ENCODE data around the gene AGMAT. TPM values are rescaled to one million over a fixed set of nuclear protein-coding genes. Genes with fewer than 3 reads are reported as not detected.
A peak's percentile ranks its signal among the peaks of the same experiment; 100 is the strongest.

The AGMAT gene
- total RNA-seq, 1 donor from 2014 or later = 0.31 TPM

DNA sequence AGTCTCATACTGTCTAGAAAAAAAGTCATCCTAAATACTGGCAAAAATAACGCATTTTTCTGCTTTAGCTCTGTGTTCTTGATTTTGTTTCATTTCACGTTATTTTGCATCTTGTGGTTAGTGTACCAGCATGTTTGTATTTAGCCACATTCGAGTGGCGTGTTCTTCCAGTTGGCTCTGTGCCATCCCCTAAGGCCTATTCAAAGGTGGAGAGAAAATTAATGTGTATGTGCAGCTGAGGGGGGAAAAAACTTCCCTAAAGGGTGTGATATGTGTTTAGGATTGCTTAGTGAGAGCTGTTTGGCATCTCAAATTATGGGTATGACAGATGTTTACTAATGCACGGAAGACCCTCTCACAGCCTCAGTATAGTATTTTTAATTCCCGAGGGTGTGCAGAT is 46.1 kb downstream of the AGMAT start:
- H3K4me3 Mint-ChIP-seq = no peak overlapping the region
- no peak for DNase-seq (ENCODE audit: low spot score in 2 of 2, unreplicated experiment in 2 of 2)
- H3K9me3 Mint-ChIP-seq = no peaks in the 10 kb centered on the region
- H3K36me3 Mint-ChIP-seq = peaks cover 27% of the 10 kb centered on the region
- TF ChIP-seq, protein P1, sequence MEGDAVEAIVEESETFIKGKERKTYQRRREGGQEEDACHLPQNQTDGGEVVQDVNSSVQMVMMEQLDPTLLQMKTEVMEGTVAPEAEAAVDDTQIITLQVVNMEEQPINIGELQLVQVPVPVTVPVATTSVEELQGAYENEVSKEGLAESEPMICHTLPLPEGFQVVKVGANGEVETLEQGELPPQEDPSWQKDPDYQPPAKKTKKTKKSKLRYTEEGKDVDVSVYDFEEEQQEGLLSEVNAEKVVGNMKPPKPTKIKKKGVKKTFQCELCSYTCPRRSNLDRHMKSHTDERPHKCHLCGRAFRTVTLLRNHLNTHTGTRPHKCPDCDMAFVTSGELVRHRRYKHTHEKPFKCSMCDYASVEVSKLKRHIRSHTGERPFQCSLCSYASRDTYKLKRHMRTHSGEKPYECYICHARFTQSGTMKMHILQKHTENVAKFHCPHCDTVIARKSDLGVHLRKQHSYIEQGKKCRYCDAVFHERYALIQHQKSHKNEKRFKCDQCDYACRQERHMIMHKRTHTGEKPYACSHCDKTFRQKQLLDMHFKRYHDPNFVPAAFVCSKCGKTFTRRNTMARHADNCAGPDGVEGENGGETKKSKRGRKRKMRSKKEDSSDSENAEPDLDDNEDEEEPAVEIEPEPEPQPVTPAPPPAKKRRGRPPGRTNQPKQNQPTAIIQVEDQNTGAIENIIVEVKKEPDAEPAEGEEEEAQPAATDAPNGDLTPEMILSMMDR (IDR thresholded peaks at IDR 0.05; ENCODE audit: unreplicated experiment) = no peak
- peaks cover 6% of the 10 kb centered on the region for H3K4me1 Mint-ChIP-seq
- peak overlapping the region; percentile 21 for H3K27ac Mint-ChIP-seq
- H3K27me3 Mint-ChIP-seq (ENCODE audit: low read depth) = no peaks in the 10 kb centered on the region

DNA sequence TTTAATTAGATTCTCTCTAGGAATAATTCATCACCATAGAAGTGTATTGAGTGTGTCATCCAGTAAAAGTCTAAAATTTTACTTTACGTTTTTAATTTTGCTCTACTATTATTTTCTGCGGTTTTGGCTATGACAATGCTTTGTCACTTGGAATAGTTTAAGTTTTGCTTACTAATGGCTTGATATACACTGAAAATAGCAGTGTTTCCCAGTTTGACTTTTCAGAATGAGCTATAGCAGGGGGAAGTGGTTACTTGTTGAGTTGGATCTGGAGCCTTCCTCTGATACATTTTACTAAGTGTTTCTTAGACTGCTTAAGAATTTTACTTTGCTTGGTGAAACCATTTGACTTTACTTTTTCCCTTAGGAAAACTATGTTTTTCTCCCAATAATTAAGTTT is 53.2 kb downstream of the AGMAT start:
- TF ChIP-seq, protein P1 (IDR thresholded peaks at IDR 0.05; ENCODE audit: unreplicated experiment) = no peak
- Mint-ChIP-seq H3K36me3 (peaks cover 21% of the 10 kb centered on the region), H3K4me3 (no peak overlapping the region), H3K27me3 (ENCODE audit: low read depth) (no peaks in the 10 kb centered on the region), H3K27ac (no peak overlapping the region), H3K9me3 (no peaks in the 10 kb centered on the region), H3K4me1 (peaks cover 11% of the 10 kb centered on the region)
- DNase-seq (ENCODE audit: low spot score in 2 of 2, unreplicated experiment in 2 of 2) = no peak

DNA sequence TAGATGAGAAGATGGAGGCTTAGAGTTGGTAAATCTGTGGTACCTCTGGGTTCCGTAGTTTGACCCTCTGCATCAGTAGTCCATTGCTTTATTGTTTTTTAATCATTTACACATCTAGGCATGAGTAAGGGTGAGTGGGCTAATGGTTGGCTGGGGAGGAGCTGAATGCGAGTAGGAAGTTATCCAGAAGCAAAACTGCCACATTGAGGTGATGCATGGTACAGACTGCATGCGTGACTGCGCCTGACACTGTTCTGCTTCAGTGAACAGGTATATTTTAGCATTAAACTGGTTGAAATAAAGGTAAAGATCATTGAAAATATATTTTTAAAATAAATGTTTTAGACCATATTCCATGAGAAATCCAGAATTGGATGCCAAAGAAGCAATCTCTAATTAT is 53.8 kb downstream of the AGMAT start:
- no peak for DNase-seq (ENCODE audit: low spot score in 2 of 2, unreplicated experiment in 2 of 2)
- Mint-ChIP-seq H3K27ac (no peak overlapping the region), H3K4me1 (peaks cover 15% of the 10 kb centered on the region), H3K4me3 (no peak overlapping the region), H3K9me3 (no peaks in the 10 kb centered on the region), H3K27me3 (ENCODE audit: low read depth) (no peaks in the 10 kb centered on the region), H3K36me3 (peaks cover 16% of the 10 kb centered on the region)
- TF ChIP-seq, protein P1 (IDR thresholded peaks at IDR 0.05; ENCODE audit: unreplicated experiment) = no peak

DNA sequence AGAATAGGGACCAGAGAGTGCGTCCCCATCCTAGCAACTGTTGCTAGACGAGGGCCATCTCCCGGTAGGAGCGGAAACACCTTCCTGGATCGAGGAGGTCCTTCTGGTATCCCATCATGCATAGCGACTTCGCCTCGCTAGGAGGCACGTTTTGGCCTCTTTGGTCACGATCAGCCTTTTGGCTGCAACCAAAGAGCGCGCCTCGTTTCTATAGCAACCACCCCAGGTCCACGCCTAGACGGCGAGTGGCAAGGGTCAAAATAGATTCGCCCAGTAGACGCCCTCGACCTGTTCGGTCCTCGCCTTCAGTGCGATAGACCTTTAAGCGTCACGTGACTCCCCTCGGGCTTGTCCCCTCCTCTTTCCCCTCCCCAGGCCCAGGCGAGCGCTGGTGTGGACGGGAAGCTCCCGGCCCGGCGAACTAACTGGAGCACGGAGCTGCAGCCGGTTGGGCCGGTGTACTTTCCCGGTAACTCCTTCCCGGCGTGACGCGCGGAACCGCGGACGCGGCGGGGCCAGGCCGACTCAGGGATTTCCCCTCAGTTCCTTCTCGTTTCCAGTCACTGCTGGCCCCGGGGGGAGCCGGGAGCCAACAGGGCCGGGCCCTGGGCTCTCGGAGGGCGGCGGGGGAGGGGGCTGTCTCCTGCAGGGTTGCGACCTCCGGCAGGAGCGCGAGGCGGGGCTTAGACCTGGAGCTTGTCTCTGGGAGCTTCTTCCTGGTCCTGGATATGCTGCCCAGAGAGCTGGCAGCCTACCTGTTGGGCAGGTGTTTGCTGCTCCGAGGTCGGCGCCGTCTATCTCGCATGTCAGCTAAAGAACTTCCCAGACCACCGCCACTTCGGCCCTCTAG is 58.1 kb downstream of the AGMAT start, which contains the start of gene DNAJC16:
DNAJC16 (plus strand) TSS at position 359 of the 850 bp plus-strand sequence. CDS start 2,258 bp downstream, outside the sequence.
- peak; percentile 91 to 92 for DNase-seq (ENCODE audit: low spot score in 2 of 2, unreplicated experiment in 2 of 2)
- Mint-ChIP-seq H3K27me3 (ENCODE audit: low read depth) (no peaks in the 10 kb centered on the region), H3K4me1 (peaks cover 32% of the 10 kb centered on the region), H3K9me3 (no peaks in the 10 kb centered on the region), H3K27ac (peak within 1 kb of the TSS; percentile 100), H3K4me3 (peak within 1 kb of the TSS; percentile 90), H3K36me3 (peaks cover 10% of the 10 kb centered on the region)
- TF ChIP-seq, protein P1 (IDR thresholded peaks at IDR 0.05; ENCODE audit: unreplicated experiment) = no peak

DNA sequence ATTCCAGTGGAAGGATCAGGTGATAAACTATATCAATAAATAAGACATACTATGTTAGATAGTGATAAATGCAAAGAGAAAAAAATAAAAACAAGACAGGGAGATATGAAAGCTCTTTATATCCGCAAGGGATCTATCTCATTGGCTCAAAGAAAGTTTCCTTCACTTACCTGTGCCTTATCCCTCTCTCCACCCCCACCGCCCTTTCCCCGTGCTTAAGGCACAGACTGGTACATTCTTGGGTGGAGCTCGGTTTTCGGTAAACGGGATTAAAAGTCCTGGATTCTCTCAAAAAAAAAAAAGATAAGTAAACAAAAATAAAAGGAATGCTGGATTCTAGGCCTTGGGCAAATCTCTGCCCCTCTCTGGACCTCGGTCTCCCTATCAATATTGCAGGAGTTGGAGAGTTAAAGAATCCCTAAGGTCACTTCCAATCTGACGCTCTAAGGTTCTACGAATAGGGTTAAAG is 58.8 kb downstream of the AGMAT start:
- H3K27me3 Mint-ChIP-seq (ENCODE audit: low read depth) = no peaks in the 10 kb centered on the region
- TF ChIP-seq, protein P1 (IDR thresholded peaks at IDR 0.05; ENCODE audit: unreplicated experiment) = no peak
- DNase-seq (ENCODE audit: low spot score in 2 of 2, unreplicated experiment in 2 of 2) = peak in 1 of 2 experiments; percentile 43

More for the DNA sequence above, 58.8 kb downstream of the AGMAT start:
- peak overlapping the region; percentile 90 for H3K4me3 Mint-ChIP-seq
- H3K9me3 Mint-ChIP-seq = no peaks in the 10 kb centered on the region
- H3K27ac Mint-ChIP-seq = peak overlapping the region; percentile 100
- H3K36me3 Mint-ChIP-seq = peaks cover 8% of the 10 kb centered on the region
- peaks cover 36% of the 10 kb centered on the region for H3K4me1 Mint-ChIP-seq

Measured in mesothelial cell of epicardium (in vitro differentiated cells).